ENCODE data around the gene TTF2. TPM values are rescaled to one million over a fixed set of nuclear protein-coding genes. Genes with fewer than 3 reads are reported as not detected.

The TTF2 gene
- total and polyA plus RNA-seq, 2 of the 8 experiments (the other 6 are each of a cell fraction or from before 2014, with no cell fraction given), result 16.9 to 89.6 TPM

- H4K20me1 ChIP-seq (replicated peaks in 1 of 2; ENCODE audit: control insufficient read depth in 1 of 2, insufficient read depth in 2 of 2, low read length in 2 of 2), result no peaks in the 10 kb centered on the region
- peaks cover 0 to 6% (median 0%) of the 10 kb centered on the region in 4 experiments; a peak in 2 of 7 replicates for H3K4me1 ChIP-seq (replicated peaks in 1 of 4; ENCODE audit: control insufficient read depth in 3 of 4, insufficient read depth in 4 of 4, low read length in 3 of 4)
- 91% methylated on average over 7 of the region's 7 CpGs; no CpG with 5 or more reads in 1 of the 2 experiments for WGBS, 2 experiments (ENCODE audit: extremely low coverage in 1 of 2, insufficient coverage in 1 of 2, insufficient read length in 1 of 2, insufficient replicate concordance in 2 of 2, low coverage in 1 of 2, low lambda C conversion rate in 2 of 2, missing lambda C conversion rate in 1 of 2)
- no peak overlapping the region for H3K4me3 ChIP-seq (ENCODE audit: extremely low read depth in 1 of 4, insufficient read depth in 2 of 4, low read depth in 3 of 4, low read length in 4 of 4)
- no peak overlapping the region for H2BK120ac ChIP-seq (replicated peaks; ENCODE audit: low read depth, low read length)
- H3K4me2 ChIP-seq (ENCODE audit: insufficient read depth in 1 of 2, low read depth in 2 of 2, low read length in 2 of 2), result no peak overlapping the region
- ChIA-PET POLR2A (ENCODE audit: partially characterized antibody) (no interaction called here), CTCF (ENCODE audit: partially characterized antibody) (no interaction called here)
- no peak overlapping the region for H2BK5ac ChIP-seq (ENCODE audit: low read depth, low read length)
- FAIRE-seq (no peak), DNase-seq (ENCODE audit: low read depth in 1 of 2, low spot score in 2 of 2) (no peak)
- no peaks in the 10 kb centered on the region for H3K27me3 ChIP-seq (replicated peaks in 1 of 4; ENCODE audit: control insufficient read depth in 3 of 4, extremely low read depth in 1 of 4, insufficient read depth in 3 of 4, low read length in 3 of 4)
- no peak overlapping the region for H3K9ac ChIP-seq (replicated peaks in 1 of 4; ENCODE audit: extremely low read depth in 1 of 4, low read depth in 3 of 4, low read length in 3 of 4)
- H3K23me2 ChIP-seq (ENCODE audit: low read depth, low read length), result no peaks in the 10 kb centered on the region; the same call in 1 of the 2 replicates
- no peak overlapping the region for H3K14ac ChIP-seq (ENCODE audit: insufficient read length)
- no peaks in the 10 kb centered on the region for H3K36me3 ChIP-seq (ENCODE audit: control insufficient read depth in 2 of 4, insufficient read depth in 4 of 4, low read length in 3 of 4)
- no peak overlapping the region for H3K23ac ChIP-seq (ENCODE audit: insufficient read length)
- no peak overlapping the region for H2BK12ac ChIP-seq (ENCODE audit: low read depth, low read length)
- H3K4ac ChIP-seq (replicated peaks; ENCODE audit: insufficient read length, low read depth, low read length), result no peak overlapping the region
- no peak overlapping the region for H4K5ac ChIP-seq (ENCODE audit: insufficient read length, low read depth, low read length)
- H3K27ac ChIP-seq (ENCODE audit: low read depth, low read length), result no peak overlapping the region
- H2BK20ac ChIP-seq (ENCODE audit: low read length), result no peak overlapping the region
- H2AK5ac ChIP-seq (ENCODE audit: low read depth, low read length), result no peak overlapping the region
- H3K79me1 ChIP-seq (ENCODE audit: low read depth, low read length), result no peaks in the 10 kb centered on the region
- no peak overlapping the region for H2AFZ ChIP-seq (ENCODE audit: low read length)
- no peak overlapping the region for H4K91ac ChIP-seq (replicated peaks; ENCODE audit: insufficient read length, low read length)
- no peak overlapping the region for H3K56ac ChIP-seq (replicated peaks; ENCODE audit: insufficient read length, low read depth, low read length)
- no peak overlapping the region for H3K18ac ChIP-seq (ENCODE audit: extremely low read depth, low read length)
- no peak overlapping the region for H4K8ac ChIP-seq (ENCODE audit: extremely low read depth, insufficient read depth, low read length)
- no peaks in the 10 kb centered on the region for H3K9me3 ChIP-seq (ENCODE audit: insufficient read depth in 2 of 2, low read depth in 1 of 2, low read length in 1 of 2)
- H3K79me2 ChIP-seq (ENCODE audit: control insufficient read depth in 1 of 2, insufficient read depth in 2 of 2, low read length in 2 of 2), result peaks cover 0 to 3% of the 10 kb centered on the region in 2 experiments; a peak in 1 of 4 replicates
- no peak overlapping the region for H2BK15ac ChIP-seq (ENCODE audit: low read length)
- TF ChIP-seq TBP (IDR thresholded peaks at IDR 0.05; ENCODE audit: low read depth, low read length), result no peak
- no peak for TF ChIP-seq NANOG (IDR thresholded peaks at IDR 0.05; ENCODE audit: insufficient read depth, low read depth, low read length, poor library complexity, severe bottlenecking)
- no peak for TF ChIP-seq POU5F1 (IDR thresholded peaks at IDR 0.05; ENCODE audit: low read depth, low read length)
- TF ChIP-seq TAF7 (optimal IDR thresholded peaks at IDR 0.05; ENCODE audit: borderline replicate concordance, low read depth, low read length), result no peak
- TF ChIP-seq PHF8 (conservative IDR thresholded peaks at IDR 0.05; ENCODE audit: low read depth, low read length), result no peak
- no peak for TF ChIP-seq RAD21 (IDR thresholded peaks at IDR 0.05 in 1 of 2, conservative IDR thresholded peaks at IDR 0.05 in 1 of 2; ENCODE audit: low read depth in 2 of 2, low read length in 2 of 2)
- no peak for TF ChIP-seq ASH2L (IDR thresholded peaks at IDR 0.05; ENCODE audit: low read length)
Observed at GRCh38 chr1:117033772-117034171, 26.4 kb upstream of the TTF2 start.
